ENCODE results near the gene DOCK4.

The DOCK4 gene

DNA sequence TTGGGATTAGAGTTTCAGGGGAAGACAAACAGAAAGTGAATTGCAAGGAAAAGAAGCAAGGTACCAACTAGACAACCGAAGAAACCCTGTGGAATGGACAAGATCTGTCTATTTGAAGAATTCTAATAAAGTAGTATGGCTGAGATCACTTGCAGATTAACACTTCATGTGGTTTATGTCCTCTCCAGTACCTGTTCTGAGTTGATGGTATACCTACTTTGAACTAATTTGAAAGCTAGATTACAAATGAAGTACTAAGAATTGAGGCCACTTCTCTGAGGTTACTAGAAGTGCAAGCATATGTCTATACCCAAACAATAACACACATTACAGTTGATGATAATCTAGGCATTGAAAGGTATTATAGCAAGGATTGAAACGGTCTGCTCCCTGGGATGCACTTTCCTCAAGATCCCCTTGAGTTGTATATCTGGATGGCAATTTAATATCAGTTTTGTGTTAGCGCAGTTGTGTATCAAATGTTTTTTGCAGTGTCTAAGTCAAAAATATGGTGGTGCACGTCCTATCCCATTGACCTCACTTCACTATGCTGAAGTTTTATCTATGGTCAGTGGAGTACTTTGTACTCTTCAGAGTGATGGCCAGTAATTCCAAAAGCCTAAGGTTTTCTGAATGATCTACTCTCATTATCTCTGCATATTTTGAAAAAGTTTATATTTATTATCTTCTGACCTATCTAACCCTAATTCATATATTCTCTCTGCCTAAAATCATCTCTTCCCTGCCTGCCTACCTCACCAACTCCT lies 26.2 kb upstream of the DOCK4 start:
- Histone ChIP-seq H3K9me3 (ENCODE audit: insufficient read depth, low read length) (no peaks in the 10 kb centered on the region), H3K27ac (ENCODE audit: low read depth, low read length) (no peak overlapping the region), H3F3A (ENCODE audit: insufficient read depth) (no peaks in the 10 kb centered on the region), H3K36me3 (ENCODE audit: low read length) (no peaks in the 10 kb centered on the region), H3K9me2 (replicated peaks; ENCODE audit: insufficient read depth, low read length) (no peaks in the 10 kb centered on the region), H3K27me3 (ENCODE audit: low read length) (no peaks in the 10 kb centered on the region), H4K20me1 (ENCODE audit: low read depth, low read length) (no peaks in the 10 kb centered on the region; the same call in 1 of the 2 replicates), H3K4me3 (ENCODE audit: insufficient read depth, low read length, poor library complexity, severe bottlenecking) (no peak overlapping the region), H3K4me2 (ENCODE audit: low read depth, low read length, poor library complexity, severe bottlenecking) (no peak overlapping the region), H2AFZ (ENCODE audit: low read depth, low read length, severe bottlenecking) (no peak overlapping the region), H3K9ac (ENCODE audit: low read length) (no peak overlapping the region), H3K79me2 (ENCODE audit: insufficient read depth, low read length) (no peaks in the 10 kb centered on the region)
- no peak for TF ChIP-seq EZH2phosphoT487 (conservative IDR thresholded peaks at IDR 0.05; ENCODE audit: low read length)
- TF ChIP-seq, protein P1, sequence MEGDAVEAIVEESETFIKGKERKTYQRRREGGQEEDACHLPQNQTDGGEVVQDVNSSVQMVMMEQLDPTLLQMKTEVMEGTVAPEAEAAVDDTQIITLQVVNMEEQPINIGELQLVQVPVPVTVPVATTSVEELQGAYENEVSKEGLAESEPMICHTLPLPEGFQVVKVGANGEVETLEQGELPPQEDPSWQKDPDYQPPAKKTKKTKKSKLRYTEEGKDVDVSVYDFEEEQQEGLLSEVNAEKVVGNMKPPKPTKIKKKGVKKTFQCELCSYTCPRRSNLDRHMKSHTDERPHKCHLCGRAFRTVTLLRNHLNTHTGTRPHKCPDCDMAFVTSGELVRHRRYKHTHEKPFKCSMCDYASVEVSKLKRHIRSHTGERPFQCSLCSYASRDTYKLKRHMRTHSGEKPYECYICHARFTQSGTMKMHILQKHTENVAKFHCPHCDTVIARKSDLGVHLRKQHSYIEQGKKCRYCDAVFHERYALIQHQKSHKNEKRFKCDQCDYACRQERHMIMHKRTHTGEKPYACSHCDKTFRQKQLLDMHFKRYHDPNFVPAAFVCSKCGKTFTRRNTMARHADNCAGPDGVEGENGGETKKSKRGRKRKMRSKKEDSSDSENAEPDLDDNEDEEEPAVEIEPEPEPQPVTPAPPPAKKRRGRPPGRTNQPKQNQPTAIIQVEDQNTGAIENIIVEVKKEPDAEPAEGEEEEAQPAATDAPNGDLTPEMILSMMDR (IDR thresholded peaks at IDR 0.05; ENCODE audit: insufficient read depth, low read length, poor library complexity, severe bottlenecking): no peak

DNA sequence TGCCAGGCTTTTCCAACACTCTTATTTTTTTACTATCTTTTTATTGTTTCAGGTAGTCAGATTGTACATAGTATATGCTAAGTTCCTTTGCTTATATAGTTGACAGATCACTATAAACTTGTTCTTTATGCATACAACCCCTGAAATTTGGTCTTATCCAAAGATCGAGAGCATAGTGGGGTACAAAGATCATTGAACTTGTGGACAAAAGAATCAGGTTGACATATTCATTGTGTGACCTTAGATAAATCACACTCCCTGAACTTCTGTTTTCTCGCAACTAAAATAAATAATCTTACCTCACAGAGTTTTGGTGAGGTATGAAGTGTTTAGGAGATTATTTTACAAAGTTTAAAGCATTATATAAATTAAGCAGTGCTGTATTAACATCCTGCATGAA lies 22.4 kb upstream of the DOCK4 start:
- H3K9ac ChIP-seq (ENCODE audit: low read length): no peak overlapping the region
- TF ChIP-seq, protein P1 (IDR thresholded peaks at IDR 0.05; ENCODE audit: insufficient read depth, low read length, poor library complexity, severe bottlenecking): no peak
- no peak for TF ChIP-seq EZH2phosphoT487 (conservative IDR thresholded peaks at IDR 0.05; ENCODE audit: low read length)

DNA sequence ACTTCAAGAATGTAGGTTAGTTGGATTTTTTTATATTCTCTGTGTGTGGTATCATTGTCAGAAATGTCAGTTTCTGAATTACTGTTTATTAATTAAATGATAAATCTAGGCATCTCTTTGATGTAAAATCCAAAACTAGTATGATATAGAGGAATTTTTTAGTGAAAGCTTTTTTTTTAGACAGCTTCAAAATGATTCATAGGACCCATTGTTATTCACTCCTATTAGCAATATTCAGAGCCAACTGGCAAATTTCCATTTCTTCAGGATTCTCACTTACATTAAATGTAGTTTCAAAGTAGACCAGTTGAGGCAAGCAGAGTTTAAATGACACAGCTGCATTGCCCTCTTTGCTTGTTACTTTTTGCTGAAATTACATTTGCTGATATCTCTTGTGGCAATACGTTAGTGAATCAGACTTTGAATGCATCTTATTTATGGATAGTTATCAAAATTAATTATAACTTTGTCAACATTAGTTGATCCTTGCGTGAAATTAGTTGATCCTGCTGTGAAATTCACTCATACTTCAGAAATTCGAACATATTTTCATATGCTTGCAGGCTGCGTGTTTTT lies 20.6 kb upstream of the DOCK4 start:
- no peaks in the 10 kb centered on the region for H3K9me3 ChIP-seq (ENCODE audit: insufficient read depth, low read length)
- H3K27ac ChIP-seq (ENCODE audit: low read depth, low read length): no peak overlapping the region
- TF ChIP-seq, protein P1 (IDR thresholded peaks at IDR 0.05; ENCODE audit: insufficient read depth, low read length, poor library complexity, severe bottlenecking): no peak
- no peak for TF ChIP-seq EZH2phosphoT487 (conservative IDR thresholded peaks at IDR 0.05; ENCODE audit: low read length)
- H3F3A ChIP-seq (ENCODE audit: insufficient read depth): no peaks in the 10 kb centered on the region
- no peak overlapping the region for H3K4me2 ChIP-seq (ENCODE audit: low read depth, low read length, poor library complexity, severe bottlenecking)
- no peaks in the 10 kb centered on the region; the same call in 1 of the 2 replicates for H3K79me2 ChIP-seq (ENCODE audit: insufficient read depth, low read length)
- H2AFZ ChIP-seq (ENCODE audit: low read depth, low read length, severe bottlenecking): no peak overlapping the region
- H3K9me2 ChIP-seq (replicated peaks; ENCODE audit: insufficient read depth, low read length): no peaks in the 10 kb centered on the region
- H3K4me3 ChIP-seq (ENCODE audit: insufficient read depth, low read length, poor library complexity, severe bottlenecking): no peak overlapping the region
- no peak overlapping the region for H3K9ac ChIP-seq (ENCODE audit: low read length)
- no peaks in the 10 kb centered on the region; the same call in 1 of the 2 replicates for H4K20me1 ChIP-seq (ENCODE audit: low read depth, low read length)
- no peaks in the 10 kb centered on the region for H3K36me3 ChIP-seq (ENCODE audit: low read length)
- no peaks in the 10 kb centered on the region for H3K27me3 ChIP-seq (ENCODE audit: low read length)

More for the DNA sequence above, 22.4 kb upstream of the DOCK4 start:
- no peaks in the 10 kb centered on the region for H3K9me2 ChIP-seq (replicated peaks; ENCODE audit: insufficient read depth, low read length)
- H3K27ac ChIP-seq (ENCODE audit: low read depth, low read length): no peak overlapping the region
- H3K79me2 ChIP-seq (ENCODE audit: insufficient read depth, low read length): no peaks in the 10 kb centered on the region
- H3K27me3 ChIP-seq (ENCODE audit: low read length): no peaks in the 10 kb centered on the region
- H3K9me3 ChIP-seq (ENCODE audit: insufficient read depth, low read length): no peaks in the 10 kb centered on the region
- H4K20me1 ChIP-seq (ENCODE audit: low read depth, low read length): no peaks in the 10 kb centered on the region; the same call in 1 of the 2 replicates
- H3K4me3 ChIP-seq (ENCODE audit: insufficient read depth, low read length, poor library complexity, severe bottlenecking): no peak overlapping the region
- no peaks in the 10 kb centered on the region for H3K36me3 ChIP-seq (ENCODE audit: low read length)
- H3K4me2 ChIP-seq (ENCODE audit: low read depth, low read length, poor library complexity, severe bottlenecking): no peak overlapping the region
- H2AFZ ChIP-seq (ENCODE audit: low read depth, low read length, severe bottlenecking): no peak overlapping the region
- no peaks in the 10 kb centered on the region for H3F3A ChIP-seq (ENCODE audit: insufficient read depth)
